Mucosa of descending colon (tissue), 3 donors: ENCODE data around the gene GRM7. TPM values are rescaled to one million over a fixed set of nuclear protein-coding genes. Genes with fewer than 3 reads are reported as not detected.

ENCODE experiments used
- ATAC-seq: fragments of 200-7000 bp; cut with Tn5 transposase; one replicate; pipeline ENCODE4 v1.9.1; 2020; ENCODE audit warnings: mild to moderate bottlenecking, moderate library complexity
- DNase-seq, 3 donors: peaks; one replicate each; pipeline ENCODE4 v3.0.0-alpha.2; 2020
- H3K36me3 ChIP-seq: fragments of 200-600 bp; one replicate; pipeline ENCODE4 v1.8.0; 2021; ENCODE audit warnings: low read depth, mild to moderate bottlenecking
- H3K4me1 ChIP-seq: fragments of 200-600 bp; one replicate; pipeline ENCODE4 v1.8.0; 2021; ENCODE audit warnings: low read depth, mild to moderate bottlenecking
- H3K4me3 ChIP-seq: fragments of 200-600 bp; one replicate; pipeline ENCODE4 v1.8.0; 2021; ENCODE audit warnings: mild to moderate bottlenecking
- H3K9me3 ChIP-seq: fragments of 200-600 bp; one replicate; pipeline ENCODE4 v1.8.0; 2021; ENCODE audit warnings: mild to moderate bottlenecking
- intact Hi-C, 2 donors: fragments of 100-400 bp; cut with DNase I in 1 of 2; cut with micrococcal nuclease in 1 of 2; formaldehyde crosslinking; loops; one replicate each; pipeline versions ENCODE4 v1.11.0 to v1.11.1; 2022; cut with DNase I, micrococcal nuclease
- total RNA-seq, 3 donors: library from RNA; stranded (reverse); fragmentation: NEBNext Ultra II Directional in 2 of 3; extraction: Animal tissue kit (Norgen Biotek cat#: 25700) in 2 of 3; gene quantifications; one replicate each; pipeline versions ENCODE4 v1.2.1 to v1.2.4, GENCODE V29; 2021 to 2023
- TF ChIP-seq, protein P1 (sequence below): fragments of 200-600 bp; IDR thresholded peaks from one replicate; pipeline ENCODE4 v1.8.0; 2022; ENCODE audit warnings: antibody characterized with exemption, mild to moderate bottlenecking
- donor health status: DM: no; HTN: no; CAD: no; lungs with moderate emphysema.
- donor health status: DM: no; HTN: no; CAD: no.
- donor health status: DM: no; HTN: yes; CAD: no.

Gene GRM7
- total RNA-seq, 3 donors from 2014 or later: 0.09 to 0.39 (median 0.14) TPM

DNA sequence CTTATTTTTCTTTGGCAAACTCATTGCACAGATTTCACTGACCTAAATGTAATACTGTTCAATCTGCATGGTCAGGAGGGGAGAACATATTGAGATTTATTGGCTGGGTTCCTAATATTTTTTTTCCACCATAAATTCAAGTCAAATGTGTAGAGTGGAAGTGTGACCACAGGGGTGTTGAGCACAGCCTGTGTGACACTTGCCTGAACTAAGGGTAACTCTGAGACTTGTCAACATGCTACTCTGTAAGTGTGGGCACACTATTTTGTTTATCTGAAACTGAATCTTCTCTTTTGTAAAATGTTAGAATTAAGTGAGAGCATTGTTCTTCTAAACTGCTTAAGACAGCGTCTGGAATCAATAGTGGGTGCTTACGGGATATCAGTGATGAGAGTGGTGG lies 516.2 kb downstream of the GRM7 start:
- no peak for ATAC-seq
- intact Hi-C loops: no loop called here
- no peaks in the 10 kb centered on the region for H3K9me3 ChIP-seq
- no peak for DNase-seq
- TF ChIP-seq, protein P1, sequence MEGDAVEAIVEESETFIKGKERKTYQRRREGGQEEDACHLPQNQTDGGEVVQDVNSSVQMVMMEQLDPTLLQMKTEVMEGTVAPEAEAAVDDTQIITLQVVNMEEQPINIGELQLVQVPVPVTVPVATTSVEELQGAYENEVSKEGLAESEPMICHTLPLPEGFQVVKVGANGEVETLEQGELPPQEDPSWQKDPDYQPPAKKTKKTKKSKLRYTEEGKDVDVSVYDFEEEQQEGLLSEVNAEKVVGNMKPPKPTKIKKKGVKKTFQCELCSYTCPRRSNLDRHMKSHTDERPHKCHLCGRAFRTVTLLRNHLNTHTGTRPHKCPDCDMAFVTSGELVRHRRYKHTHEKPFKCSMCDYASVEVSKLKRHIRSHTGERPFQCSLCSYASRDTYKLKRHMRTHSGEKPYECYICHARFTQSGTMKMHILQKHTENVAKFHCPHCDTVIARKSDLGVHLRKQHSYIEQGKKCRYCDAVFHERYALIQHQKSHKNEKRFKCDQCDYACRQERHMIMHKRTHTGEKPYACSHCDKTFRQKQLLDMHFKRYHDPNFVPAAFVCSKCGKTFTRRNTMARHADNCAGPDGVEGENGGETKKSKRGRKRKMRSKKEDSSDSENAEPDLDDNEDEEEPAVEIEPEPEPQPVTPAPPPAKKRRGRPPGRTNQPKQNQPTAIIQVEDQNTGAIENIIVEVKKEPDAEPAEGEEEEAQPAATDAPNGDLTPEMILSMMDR: no peak
- H3K4me3 ChIP-seq: no peak overlapping the region
- no peaks in the 10 kb centered on the region for H3K36me3 ChIP-seq
- H3K4me1 ChIP-seq: no peaks in the 10 kb centered on the region

GRCh38 chr3:7381741-7382140 lies 520.8 kb downstream of the GRM7 start:
- TF ChIP-seq, protein P1: no peak
- ATAC-seq: no peak
- H3K4me1 ChIP-seq: no peaks in the 10 kb centered on the region
- no peak for DNase-seq
- no peaks in the 10 kb centered on the region for H3K9me3 ChIP-seq
- no peaks in the 10 kb centered on the region for H3K36me3 ChIP-seq
- intact Hi-C loops: no loop called here
- no peak overlapping the region for H3K4me3 ChIP-seq

GRCh38 chr3:7382293-7383010 lies 521.5 kb downstream of the GRM7 start:
- no peaks in the 10 kb centered on the region for H3K4me1 ChIP-seq
- no peaks in the 10 kb centered on the region for H3K9me3 ChIP-seq
- no peak overlapping the region for H3K4me3 ChIP-seq
- intact Hi-C loops: no loop called here
- DNase-seq: peak in 1 of 3 donors; percentile 7
- ATAC-seq: peak; percentile 87
- H3K36me3 ChIP-seq: no peaks in the 10 kb centered on the region
- TF ChIP-seq, protein P1: no peak

DNA sequence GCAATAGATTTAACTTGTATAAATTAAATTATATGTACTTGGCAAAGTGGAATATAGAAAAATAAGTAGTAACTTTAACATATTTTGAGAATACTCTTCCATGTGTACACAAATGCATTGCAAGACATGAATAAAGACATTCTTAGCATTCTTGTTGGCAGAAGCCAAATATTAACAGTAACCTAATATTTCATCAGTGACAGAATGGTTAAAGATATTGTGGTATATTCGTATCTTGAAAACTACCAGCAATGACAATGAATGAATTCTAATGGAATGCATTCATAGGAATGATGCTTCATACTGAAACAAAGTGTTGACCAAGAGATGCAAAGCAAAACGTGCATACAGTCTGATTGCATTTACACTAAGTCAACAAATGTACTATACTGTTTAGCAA lies 524.7 kb downstream of the GRM7 start:
- Histone ChIP-seq H3K4me3 (no peak overlapping the region), H3K9me3 (no peaks in the 10 kb centered on the region), H3K36me3 (no peaks in the 10 kb centered on the region), H3K4me1 (no peaks in the 10 kb centered on the region)
- DNase-seq (no peak), ATAC-seq (no peak)
- TF ChIP-seq, protein P1: no peak
- intact Hi-C loops: no loop called here

DNA sequence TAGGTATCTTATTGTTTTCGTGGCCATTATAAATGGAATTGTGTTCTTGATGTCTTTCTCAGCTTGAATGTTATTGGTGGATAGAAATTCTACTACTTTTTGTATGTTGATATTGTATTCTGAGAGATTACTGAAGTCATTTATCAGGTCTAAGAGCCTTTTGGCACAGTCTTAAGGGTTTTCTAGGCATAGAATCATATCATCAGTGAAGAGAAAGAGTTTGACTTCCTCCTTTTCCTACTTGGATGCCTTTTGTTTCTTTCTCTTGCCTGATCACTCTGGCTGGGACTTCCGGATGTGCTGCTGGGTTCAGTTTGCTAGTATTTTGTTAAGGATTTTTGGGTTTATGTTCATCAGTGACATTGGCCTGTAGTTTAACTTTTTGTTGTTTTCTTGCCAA lies 527.1 kb downstream of the GRM7 start:
- Histone ChIP-seq H3K9me3 (no peaks in the 10 kb centered on the region), H3K4me3 (no peak overlapping the region), H3K4me1 (no peaks in the 10 kb centered on the region), H3K36me3 (no peaks in the 10 kb centered on the region)
- intact Hi-C loops: no loop called here
- DNase-seq (no peak), ATAC-seq (no peak)
- TF ChIP-seq, protein P1: no peak
